CD14-positive monocyte (primary cell): ENCODE measurements around the gene INO80B. TPM values are rescaled to one million over a fixed set of nuclear protein-coding genes. Genes with fewer than 3 reads are reported as not detected.

Experiments used
- DNase-seq, 3 donors: peaks; one replicate each; pipeline ENCODE4 v3.0.0-alpha.2; 2011 to 2022
- H2AFZ ChIP-seq: 2 replicates; pipeline ENCODE4 v1.6.0; 2012; ENCODE audit warnings: mild to moderate bottlenecking, low read depth, low read length, inconsistent platforms; ENCODE audit not compliant: insufficient read depth, poor library complexity, severe bottlenecking
- H3K27ac ChIP-seq, 2 donors: 1 replicate in 1 of 2; 2 replicates in 1 of 2; pipeline ENCODE4 v1.5.1; 2012 to 2013; ENCODE audit warnings: low read length in 2 of 2, control low read depth in 1 of 2, inconsistent platforms in 1 of 2, low read depth in 1 of 2, mild to moderate bottlenecking in 1 of 2
- H3K27me3 ChIP-seq, 2 donors: one replicate each; pipeline versions ENCODE4 v1.6.0 to v1.6.1; 2011 to 2013; ENCODE audit warnings: low read length in 2 of 2; ENCODE audit not compliant: control insufficient read depth in 2 of 2, insufficient read depth in 2 of 2
- H3K36me3 ChIP-seq, 2 donors: replicated peaks in 1 of 2; 1 replicate in 1 of 2; 2 replicates in 1 of 2; pipeline versions ENCODE4 v1.5.1 to v1.6.1; 2012 to 2013; ENCODE audit warnings: low read length in 2 of 2, control low read depth in 1 of 2, inconsistent platforms in 1 of 2, mild to moderate bottlenecking in 1 of 2; ENCODE audit not compliant: insufficient read depth in 2 of 2, control insufficient read depth in 1 of 2
- H3K4me1 ChIP-seq, 2 donors: 1 replicate in 1 of 2; 2 replicates in 1 of 2; pipeline versions ENCODE4 v1.5.1 to v1.6.1; 2012 to 2013; ENCODE audit warnings: low read length in 2 of 2, control low read depth in 1 of 2, inconsistent platforms in 1 of 2, mild to moderate bottlenecking in 1 of 2, moderate library complexity in 1 of 2; ENCODE audit not compliant: insufficient read depth in 2 of 2, control insufficient read depth in 1 of 2
- H3K4me2 ChIP-seq: replicated peaks from 2 replicates; pipeline ENCODE3; 2012; ENCODE audit warnings: low read length, moderate library complexity, mild to moderate bottlenecking; ENCODE audit not compliant: poor library complexity, severe bottlenecking; ENCODE audit errors: extremely low read depth
- H3K4me3 ChIP-seq, 3 experiments: fragments of 200-600 bp in 1 of 3; sonication (generic) in 1 of 3; replicated peaks in 1 of 3; 1 replicate in 2 of 3; 2 replicates in 1 of 3; pipeline ENCODE4 v1.5.1; 2011 to 2013; ENCODE audit warnings: low read length in 3 of 3, mild to moderate bottlenecking in 3 of 3, control low read depth in 2 of 3, low read depth in 2 of 3, inconsistent platforms in 1 of 3, moderate library complexity in 1 of 3
- H3K79me2 ChIP-seq: 2 replicates; pipeline ENCODE4 v1.6.0; 2012; ENCODE audit warnings: mild to moderate bottlenecking, control low read depth, inconsistent platforms, low read length, moderate library complexity; ENCODE audit not compliant: insufficient read depth
- H3K9ac ChIP-seq: 2 replicates; pipeline ENCODE4 v1.6.0; 2017; ENCODE audit warnings: low read length, mild to moderate bottlenecking; ENCODE audit not compliant: insufficient read depth, poor library complexity, severe bottlenecking
- H3K9me3 ChIP-seq, 2 donors: replicated peaks in 1 of 2; 1 replicate in 1 of 2; 2 replicates in 1 of 2; pipeline versions ENCODE4 v1.5.1 to v1.6.1; 2012 to 2013; ENCODE audit warnings: low read length in 2 of 2, control low read depth in 1 of 2; ENCODE audit not compliant: control insufficient read depth in 1 of 2, insufficient read depth in 1 of 2
- H4K20me1 ChIP-seq: 2 replicates; pipeline ENCODE4 v1.6.0; 2012; ENCODE audit warnings: mild to moderate bottlenecking, low read length, control low read depth, moderate library complexity; ENCODE audit not compliant: insufficient read depth
- H3K27ac Mint-ChIP-seq, 7 donors: one replicate each; pipeline ENCODE4 v1.8.0; 2020; ENCODE audit warnings: mild to moderate bottlenecking in 7 of 7, mixed read lengths in 7 of 7, moderate library complexity in 6 of 7, inconsistent platforms in 2 of 7
- H3K27me3 Mint-ChIP-seq, 3 donors: one replicate each; pipeline ENCODE4 v1.8.0; 2021 to 2022; ENCODE audit warnings: low read depth in 3 of 3, mild to moderate bottlenecking in 3 of 3, mixed read lengths in 3 of 3, moderate library complexity in 3 of 3, inconsistent platforms in 1 of 3
- H3K36me3 Mint-ChIP-seq, 2 donors: one replicate each; pipeline ENCODE4 v1.8.0; 2020; ENCODE audit warnings: mixed read lengths in 2 of 2, inconsistent platforms in 1 of 2, mild to moderate bottlenecking in 1 of 2
- H3K4me1 Mint-ChIP-seq: one replicate; pipeline ENCODE4 v1.8.0; 2020; ENCODE audit warnings: mild to moderate bottlenecking, mixed read lengths
- H3K4me3 Mint-ChIP-seq, 2 donors: one replicate each; pipeline ENCODE4 v1.8.0; 2020; ENCODE audit warnings: mild to moderate bottlenecking in 2 of 2, mixed read lengths in 2 of 2, moderate library complexity in 1 of 2
- H3K9me3 Mint-ChIP-seq, 7 donors: one replicate each; pipeline ENCODE4 v1.8.0; 2020 to 2022; ENCODE audit warnings: mixed read lengths in 7 of 7, mild to moderate bottlenecking in 6 of 7, moderate library complexity in 6 of 7, inconsistent platforms in 2 of 7
- CTCF ChIP-seq: fragments of 200-600 bp; IDR thresholded peaks from one replicate; pipeline ENCODE4 v1.8.0; 2022; ENCODE audit warnings: antibody characterized with exemption, mild to moderate bottlenecking
- WGBS: methylation state at CpG from one replicate; pipeline ENCODE4 v1.1.5; 2013; ENCODE audit warnings: missing lambda C conversion rate; ENCODE audit not compliant: insufficient coverage; 5-methylcytosine and 5-hydroxymethylcytosine counted together
- intact Hi-C, 2 donors: fragments of 100-400 bp; cut with micrococcal nuclease; formaldehyde crosslinking; loops; one replicate each; pipeline versions ENCODE4 v1.15.0 to v1.15.1; 2023
- polyA plus RNA-seq, 3 donors: library from polyadenylated mRNA; depleted of rRNA in 1 of 3; unstranded in 2 of 3; stranded (reverse) in 1 of 3; fragments of 300-500 nt in 2 of 3; fragments of >200 nt in 1 of 3; fragmentation: Illumina TruSeq in 2 of 3; gene quantifications; 1 replicate in 2 of 3; 2 replicates in 1 of 3; pipeline ENCODE4 v1.2.3, GENCODE V29; 2012 to 2021

The INO80B gene
- polyA plus RNA-seq, 3 donors = 4.8 to 48.7 (median 4.8) TPM

GRCh38 chr2:74424139-74424992 lies 30.5 kb upstream of the INO80B start:
- H3K9me3 Mint-ChIP-seq = no peaks in the 10 kb centered on the region
- Histone ChIP-seq H4K20me1 (no peaks in the 10 kb centered on the region), H2AFZ (no peak overlapping the region), H3K79me2 (no peaks in the 10 kb centered on the region), H3K4me1 (peaks cover 26 to 31% of the 10 kb centered on the region in 2 donors), H3K4me2 (no peak overlapping the region), H3K27ac (no peak overlapping the region), H3K9ac (no peak overlapping the region), H3K4me3 (no peak overlapping the region), H3K27me3 (no peaks in the 10 kb centered on the region), H3K9me3 (no peaks in the 10 kb centered on the region), H3K36me3 (no peaks in the 10 kb centered on the region)
- no peak overlapping the region for H3K27ac Mint-ChIP-seq
- TF ChIP-seq CTCF = no peak
- DNase-seq = no peak
- WGBS = 90% methylated on average over 3 of the region's 5 CpGs
- no peak overlapping the region for H3K4me3 Mint-ChIP-seq
- peaks cover 1 to 5% (median 4%) of the 10 kb centered on the region in 3 donors for H3K27me3 Mint-ChIP-seq
- H3K36me3 Mint-ChIP-seq = peaks cover 0 to 3% of the 10 kb centered on the region in 2 donors
- intact Hi-C loops = no loop called here
- H3K4me1 Mint-ChIP-seq = peaks cover 28% of the 10 kb centered on the region

GRCh38 chr2:74424995-74425406 lies 29.9 kb upstream of the INO80B start:
- DNase-seq = no peak
- H3K27ac Mint-ChIP-seq = no peak overlapping the region
- Histone ChIP-seq H3K4me1 (peaks cover 20 to 24% of the 10 kb centered on the region in 2 donors), H3K9ac (no peak overlapping the region), H3K36me3 (no peaks in the 10 kb centered on the region), H3K79me2 (no peaks in the 10 kb centered on the region), H4K20me1 (no peaks in the 10 kb centered on the region), H3K4me3 (no peak overlapping the region), H3K27me3 (no peaks in the 10 kb centered on the region), H2AFZ (no peak overlapping the region), H3K27ac (no peak overlapping the region), H3K4me2 (no peak overlapping the region), H3K9me3 (no peaks in the 10 kb centered on the region)
- TF ChIP-seq CTCF = no peak
- H3K27me3 Mint-ChIP-seq = peaks cover 1 to 5% (median 4%) of the 10 kb centered on the region in 3 donors
- intact Hi-C loops = no loop called here
- H3K36me3 Mint-ChIP-seq = peaks cover 0 to 3% of the 10 kb centered on the region in 2 donors
- no peak overlapping the region for H3K4me3 Mint-ChIP-seq
- peaks cover 22% of the 10 kb centered on the region for H3K4me1 Mint-ChIP-seq
- 83% methylated on average over 2 of the region's 5 CpGs for WGBS
- no peaks in the 10 kb centered on the region for H3K9me3 Mint-ChIP-seq
